ENCODE measurements around the gene CNOT3. TPM values are rescaled to one million over a fixed set of nuclear protein-coding genes. Genes with fewer than 3 reads are reported as not detected.
A peak's percentile ranks its signal among the peaks of the same experiment; 100 is the strongest.

CNOT3 gene
- total RNA-seq, 1 donor from 2014 or later: 6.1 TPM

GRCh38 chr19:54155694-54156093 lies 18.1 kb downstream of the CNOT3 start:
- DNase-seq (ENCODE audit: low read depth): no peak

GRCh38 chr19:54156490-54156889 lies 18.9 kb downstream of the CNOT3 start:
- Histone ChIP-seq H3K4me3 (ENCODE audit: low read depth, low read length) (no peak overlapping the region), H3K36me3 (ENCODE audit: control insufficient read depth, insufficient read depth, low read length) (peaks cover 40% of the 10 kb centered on the region), H3K27me3 (ENCODE audit: control insufficient read depth, insufficient read depth, low read length) (no peaks in the 10 kb centered on the region)
- DNase-seq (ENCODE audit: low read depth) (no peak), FAIRE-seq (no peak)
- no peak for TF ChIP-seq CTCF (IDR thresholded peaks at IDR 0.05; ENCODE audit: insufficient read depth, low read length, severe bottlenecking)

More at GRCh38 chr19:54155694-54156093, 18.1 kb downstream of the CNOT3 start:
- no peak overlapping the region for H3K4me3 ChIP-seq (ENCODE audit: low read depth, low read length)
- H3K36me3 ChIP-seq (ENCODE audit: control insufficient read depth, insufficient read depth, low read length): peaks cover 43% of the 10 kb centered on the region
- TF ChIP-seq CTCF (IDR thresholded peaks at IDR 0.05; ENCODE audit: insufficient read depth, low read length, severe bottlenecking): no peak
- no peak for FAIRE-seq
- no peaks in the 10 kb centered on the region for H3K27me3 ChIP-seq (ENCODE audit: control insufficient read depth, insufficient read depth, low read length)

- Histone ChIP-seq H3K4me3 (ENCODE audit: low read depth, low read length) (no peak overlapping the region), H3K27me3 (ENCODE audit: control insufficient read depth, insufficient read depth, low read length) (no peaks in the 10 kb centered on the region), H3K36me3 (ENCODE audit: control insufficient read depth, insufficient read depth, low read length) (peaks cover 36% of the 10 kb centered on the region)
- no peak for DNase-seq (ENCODE audit: low read depth)
- FAIRE-seq: no peak
- no peak for TF ChIP-seq CTCF (IDR thresholded peaks at IDR 0.05; ENCODE audit: insufficient read depth, low read length, severe bottlenecking)
These were observed 19.4 kb downstream of the CNOT3 start for GRCh38 chr19:54156953-54157352.

GRCh38 chr19:54158812-54159351 lies 21.3 kb downstream of the CNOT3 start:
- no peaks in the 10 kb centered on the region for H3K27me3 ChIP-seq (ENCODE audit: control insufficient read depth, insufficient read depth, low read length)
- no peak for FAIRE-seq
- no peak for DNase-seq (ENCODE audit: low read depth)
- H3K4me3 ChIP-seq (ENCODE audit: low read depth, low read length): peak overlapping the region; percentile 70
- TF ChIP-seq CTCF (IDR thresholded peaks at IDR 0.05; ENCODE audit: insufficient read depth, low read length, severe bottlenecking): no peak
- H3K36me3 ChIP-seq (ENCODE audit: control insufficient read depth, insufficient read depth, low read length): peaks cover 23% of the 10 kb centered on the region

GRCh38 chr19:54159352-54160181 lies 22.0 kb downstream of the CNOT3 start, which contains the start of gene LENG1:
Gene LENG1, minus strand, starts transcription at chr19:54159721. Its CDS starts 26 bp downstream, at chr19:54159695.
- peak; percentile 99 for DNase-seq (ENCODE audit: low read depth)
- Histone ChIP-seq H3K27me3 (ENCODE audit: control insufficient read depth, insufficient read depth, low read length) (no peaks in the 10 kb centered on the region), H3K36me3 (ENCODE audit: control insufficient read depth, insufficient read depth, low read length) (peaks cover 21% of the 10 kb centered on the region), H3K4me3 (ENCODE audit: low read depth, low read length) (peak within 1 kb of the TSS; percentile 70)
- TF ChIP-seq CTCF (IDR thresholded peaks at IDR 0.05; ENCODE audit: insufficient read depth, low read length, severe bottlenecking): peak; percentile 42
- FAIRE-seq: peak; percentile 87
